Hypothalamus (tissue), 51 donors: ENCODE results near the gene FGF19.

Source experiments
- DNase-seq, 51 donors: peaks; one replicate each; lab custom pipeline; 2025; lab: John Stamatoyannopoulos, UW

FGF19 gene

DNA sequence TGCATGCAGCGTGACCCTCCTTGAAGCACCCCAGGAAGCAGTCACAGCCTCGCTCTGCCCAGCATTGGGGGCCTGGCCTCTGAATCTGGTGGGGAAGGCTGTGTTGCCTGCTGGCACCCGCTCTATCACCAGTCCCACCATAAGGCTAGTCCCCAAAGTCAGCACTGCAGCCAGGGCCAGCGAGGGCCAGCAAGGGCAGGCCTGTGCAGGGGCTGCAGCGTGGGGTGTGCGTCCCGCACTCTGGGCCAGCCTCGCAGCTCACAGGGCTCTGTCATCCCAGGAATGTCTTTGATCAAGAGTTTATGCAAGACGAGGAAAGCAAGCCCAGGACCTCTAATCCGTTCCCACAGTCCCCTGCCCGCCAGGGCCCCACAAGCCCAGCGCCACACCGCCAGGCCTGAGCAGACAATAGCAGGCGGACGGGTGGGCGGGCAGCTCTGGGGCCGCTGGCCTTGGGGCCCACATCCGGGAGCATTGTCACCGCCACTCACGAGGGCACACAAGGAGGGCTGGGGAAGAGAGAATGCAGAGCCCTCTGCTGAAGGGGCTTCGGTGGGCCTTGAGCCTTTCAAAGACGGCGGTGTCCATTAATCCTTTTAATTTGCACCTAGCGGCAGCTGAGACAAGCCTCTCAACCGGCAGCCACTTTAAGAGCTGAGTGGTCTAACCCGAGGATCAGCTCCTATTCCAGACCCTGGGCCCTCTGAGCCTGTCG lies 45.8 kb downstream of the FGF19 start:
- no peak for DNase-seq

DNA sequence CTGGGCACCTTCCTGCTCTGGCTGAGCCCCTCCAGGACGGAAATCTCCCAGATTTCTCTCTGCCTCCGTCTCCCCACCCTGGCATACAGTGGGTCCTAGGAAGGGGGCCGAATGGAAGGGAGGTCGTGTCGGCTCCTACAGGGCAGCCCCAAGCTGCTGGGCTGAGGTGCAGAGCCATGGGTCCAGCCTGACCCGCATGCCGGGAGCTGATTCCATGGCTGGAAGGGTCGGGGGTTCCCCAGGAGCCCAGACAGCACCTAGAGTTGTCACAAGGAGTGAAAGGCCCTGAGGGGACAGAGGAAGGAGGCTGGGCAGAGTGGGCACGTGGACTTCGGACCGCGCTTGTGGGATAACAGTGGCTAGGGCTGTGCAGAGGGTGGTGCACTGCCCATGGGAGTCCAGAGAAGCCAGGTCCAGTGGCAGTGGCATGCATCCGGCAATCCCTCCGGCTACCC lies 46.3 kb downstream of the FGF19 start:
- DNase-seq = no peak

DNA sequence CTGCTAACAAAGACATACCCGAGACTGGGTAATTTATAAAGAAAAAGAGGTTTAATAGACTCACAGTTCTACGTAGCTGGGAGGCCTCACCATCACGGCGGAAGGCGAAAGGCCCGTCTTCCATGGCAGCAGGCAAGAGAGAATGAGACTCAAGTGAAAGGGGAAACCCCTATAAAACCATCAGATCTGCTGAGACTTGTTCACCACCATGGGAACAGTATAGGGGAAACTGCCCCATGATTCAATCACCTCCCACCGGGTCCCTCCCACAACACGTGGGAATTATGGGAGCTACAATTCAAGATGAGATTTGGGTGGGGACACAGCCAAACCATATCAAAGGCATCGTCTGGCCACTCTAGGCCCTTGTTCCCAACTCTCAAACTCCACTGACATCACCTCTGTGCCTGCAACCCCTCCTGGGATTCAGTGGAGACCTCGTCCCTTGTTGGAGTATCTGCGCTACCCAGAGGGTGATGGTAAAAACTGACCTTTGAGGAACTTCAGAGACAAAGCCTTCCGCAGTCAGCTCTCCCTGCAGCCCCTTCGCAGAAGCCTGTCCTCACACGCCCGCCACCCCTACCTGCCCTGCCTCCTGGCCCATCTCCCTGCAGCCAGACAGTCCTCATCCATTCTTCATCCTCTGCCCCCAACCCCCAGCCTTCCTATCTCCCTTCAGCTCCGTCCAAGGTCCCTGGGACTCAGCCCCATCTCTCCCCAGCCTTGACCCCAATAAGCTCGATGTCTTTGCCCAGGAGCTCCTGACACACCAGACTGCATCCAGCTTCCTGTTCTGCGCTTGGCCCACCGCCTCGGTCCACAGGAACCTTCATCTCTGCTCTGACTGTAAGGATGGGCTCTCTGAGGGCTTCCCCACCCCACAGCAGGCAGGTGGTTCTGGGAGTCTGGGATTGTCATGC lies 47.0 kb downstream of the FGF19 start:
- DNase-seq = no peak

DNA sequence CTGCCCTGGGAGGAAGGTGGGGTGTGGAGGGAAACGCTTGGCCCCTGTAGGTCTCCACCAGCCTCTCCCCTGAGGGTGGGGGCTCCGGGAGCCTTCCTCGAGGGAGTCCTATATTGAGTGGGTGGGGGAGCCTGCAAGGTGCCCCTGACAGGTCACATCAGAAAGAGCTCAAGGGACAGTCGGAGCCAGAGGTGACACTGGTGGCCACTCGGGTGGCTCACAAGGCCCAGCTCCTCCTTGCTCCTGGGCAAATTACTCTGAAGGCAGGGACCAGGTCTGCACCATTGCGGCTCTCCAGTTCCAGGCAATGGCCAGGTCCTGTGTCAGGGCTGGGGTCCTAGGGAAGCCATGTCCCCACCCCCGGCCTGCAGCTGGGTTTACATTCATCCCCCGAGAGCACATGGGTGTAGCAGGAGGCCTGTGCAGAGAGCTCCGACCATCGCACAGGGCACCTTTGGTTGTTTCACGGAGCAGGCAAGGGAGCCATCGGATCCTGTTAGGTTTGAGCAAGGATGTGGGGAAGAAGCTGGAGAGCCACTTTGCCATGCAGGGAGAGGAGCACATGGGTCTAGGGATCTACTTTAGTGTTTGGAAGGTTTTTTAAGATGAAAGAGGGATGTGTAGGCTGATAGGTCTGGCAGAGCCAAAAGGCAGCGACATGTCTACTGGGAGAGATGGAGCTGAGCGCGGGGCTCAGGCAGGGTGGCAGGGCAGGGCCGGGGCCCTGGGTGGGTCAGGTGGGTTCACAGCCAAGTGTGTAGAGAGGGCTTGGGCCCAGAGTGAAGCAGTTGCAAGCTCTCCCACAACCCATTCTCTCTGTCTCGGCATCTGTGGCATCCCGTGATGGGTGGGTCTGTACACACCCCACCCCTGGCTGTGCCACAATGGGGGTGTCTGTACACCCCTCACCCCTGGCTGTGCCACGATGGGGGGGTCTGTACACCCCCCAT lies 48.1 kb downstream of the FGF19 start:
- no peak for DNase-seq

DNA sequence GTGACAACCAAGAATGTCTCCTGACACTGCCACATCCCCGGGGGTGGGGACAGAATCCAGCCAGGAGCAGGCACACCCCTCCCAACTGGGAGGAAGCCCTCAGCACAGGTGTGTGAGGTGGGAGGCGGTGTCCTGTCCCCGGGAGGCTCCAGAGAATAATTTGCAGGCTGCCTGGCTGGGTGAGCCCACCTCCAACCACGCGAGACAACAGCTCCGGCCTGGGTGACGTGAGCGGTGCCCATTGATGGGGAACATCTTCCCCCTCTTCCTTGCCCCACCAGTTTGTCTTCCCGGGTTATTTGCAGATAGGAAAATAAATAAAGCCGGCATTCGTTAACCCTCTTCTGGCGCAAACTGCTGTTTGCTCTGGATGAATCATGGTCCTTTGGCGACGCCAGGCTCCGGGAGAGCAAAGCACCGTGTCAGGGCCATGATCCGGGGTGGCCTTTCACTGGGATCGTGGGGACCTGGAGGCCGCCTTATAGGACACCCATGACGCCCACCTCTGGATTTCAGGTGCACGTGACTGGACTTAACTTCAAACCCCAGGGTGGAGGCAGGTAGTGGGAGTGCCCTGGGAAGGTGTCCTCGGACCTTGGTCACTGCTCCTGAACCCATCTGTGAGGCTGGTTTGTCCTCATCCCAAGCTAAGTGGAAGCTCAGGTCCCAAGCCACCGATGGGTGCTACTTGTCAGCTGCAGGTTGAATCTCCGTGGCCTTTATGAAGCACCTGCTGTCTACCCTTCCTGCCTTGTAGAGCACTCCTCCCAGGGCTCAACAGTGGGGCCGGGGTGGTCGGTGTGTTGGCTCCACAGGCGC lies 49.0 kb downstream of the FGF19 start:
- no peak for DNase-seq

DNA sequence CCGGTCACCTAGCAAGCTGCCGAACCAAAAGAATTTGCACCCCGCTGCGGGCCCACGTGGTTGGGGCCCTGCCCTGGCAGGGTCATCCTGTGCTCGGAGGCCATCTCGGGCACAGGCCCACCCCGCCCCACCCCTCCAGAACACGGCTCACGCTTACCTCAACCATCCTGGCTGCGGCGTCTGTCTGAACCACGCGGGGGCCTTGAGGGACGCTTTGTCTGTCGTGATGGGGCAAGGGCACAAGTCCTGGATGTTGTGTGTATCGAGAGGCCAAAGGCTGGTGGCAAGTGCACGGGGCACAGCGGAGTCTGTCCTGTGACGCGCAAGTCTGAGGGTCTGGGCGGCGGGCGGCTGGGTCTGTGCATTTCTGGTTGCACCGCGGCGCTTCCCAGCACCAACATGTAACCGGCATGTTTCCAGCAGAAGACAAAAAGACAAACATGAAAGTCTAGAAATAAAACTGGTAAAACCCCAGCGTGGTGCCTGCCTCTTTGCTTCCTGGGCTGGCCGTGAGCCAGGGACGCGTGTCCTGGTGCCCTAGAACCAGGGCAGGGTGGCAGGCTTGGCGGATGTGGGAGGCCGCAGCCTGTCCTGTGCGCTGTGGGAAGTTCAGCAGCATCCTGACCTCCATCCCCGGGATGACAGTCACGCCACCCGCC lies 49.7 kb downstream of the FGF19 start:
- no peak for DNase-seq

DNA sequence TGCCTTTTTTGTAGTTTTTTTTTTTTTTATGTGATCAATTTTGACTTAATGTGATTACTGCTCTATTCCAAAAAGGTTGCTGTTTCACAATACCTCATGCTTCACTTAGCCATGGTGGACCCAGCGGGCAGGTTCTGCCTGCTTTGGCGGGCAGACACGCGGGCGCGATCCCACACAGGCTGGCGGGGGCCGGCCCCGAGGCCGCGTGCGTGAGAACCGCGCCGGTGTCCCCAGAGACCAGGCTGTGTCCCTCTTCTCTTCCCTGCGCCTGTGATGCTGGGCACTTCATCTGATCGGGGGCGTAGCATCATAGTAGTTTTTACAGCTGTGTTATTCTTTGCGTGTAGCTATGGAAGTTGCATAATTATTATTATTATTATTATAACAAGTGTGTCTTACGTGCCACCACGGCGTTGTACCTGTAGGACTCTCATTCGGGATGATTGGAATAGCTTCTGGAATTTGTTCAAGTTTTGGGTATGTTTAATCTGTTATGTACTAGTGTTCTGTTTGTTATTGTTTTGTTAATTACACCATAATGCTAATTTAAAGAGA lies 50.3 kb downstream of the FGF19 start:
- DNase-seq = no peak

DNA sequence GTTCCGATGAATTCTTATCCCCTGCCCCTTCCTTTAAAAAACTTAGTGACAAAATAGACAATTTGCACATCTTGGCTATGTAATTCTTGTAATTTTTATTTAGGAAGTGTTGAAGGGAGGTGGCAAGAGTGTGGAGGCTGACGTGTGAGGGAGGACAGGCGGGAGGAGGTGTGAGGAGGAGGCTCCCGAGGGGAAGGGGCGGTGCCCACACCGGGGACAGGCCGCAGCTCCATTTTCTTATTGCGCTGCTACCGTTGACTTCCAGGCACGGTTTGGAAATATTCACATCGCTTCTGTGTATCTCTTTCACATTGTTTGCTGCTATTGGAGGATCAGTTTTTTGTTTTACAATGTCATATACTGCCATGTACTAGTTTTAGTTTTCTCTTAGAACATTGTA lies 50.8 kb downstream of the FGF19 start:
- no peak for DNase-seq

DNA sequence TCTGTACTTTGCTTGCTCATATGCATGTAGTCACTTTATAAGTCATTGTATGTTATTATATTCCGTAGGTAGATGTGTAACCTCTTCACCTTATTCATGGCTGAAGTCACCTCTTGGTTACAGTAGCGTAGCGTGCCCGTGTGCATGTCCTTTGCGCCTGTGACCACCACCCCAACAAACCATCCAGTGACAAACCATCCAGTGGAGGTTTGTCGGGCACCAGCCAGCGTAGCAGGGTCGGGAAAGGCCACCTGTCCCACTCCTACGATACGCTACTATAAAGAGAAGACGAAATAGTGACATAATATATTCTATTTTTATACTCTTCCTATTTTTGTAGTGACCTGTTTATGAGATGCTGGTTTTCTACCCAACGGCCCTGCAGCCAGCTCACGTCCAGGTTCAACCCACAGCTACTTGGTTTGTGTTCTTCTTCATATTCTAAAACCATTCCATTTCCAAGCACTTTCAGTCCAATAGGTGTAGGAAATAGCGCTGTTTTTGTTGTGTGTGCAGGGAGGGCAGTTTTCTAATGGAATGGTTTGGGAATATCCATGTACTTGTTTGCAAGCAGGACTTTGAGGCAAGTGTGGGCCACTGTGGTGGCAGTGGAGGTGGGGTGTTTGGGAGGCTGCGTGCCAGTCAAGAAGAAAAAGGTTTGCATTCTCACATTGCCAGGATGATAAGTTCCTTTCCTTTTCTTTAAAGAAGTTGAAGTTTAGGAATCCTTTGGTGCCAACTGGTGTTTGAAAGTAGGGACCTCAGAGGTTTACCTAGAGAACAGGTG lies 51.8 kb downstream of the FGF19 start:
- DNase-seq = no peak

DNA sequence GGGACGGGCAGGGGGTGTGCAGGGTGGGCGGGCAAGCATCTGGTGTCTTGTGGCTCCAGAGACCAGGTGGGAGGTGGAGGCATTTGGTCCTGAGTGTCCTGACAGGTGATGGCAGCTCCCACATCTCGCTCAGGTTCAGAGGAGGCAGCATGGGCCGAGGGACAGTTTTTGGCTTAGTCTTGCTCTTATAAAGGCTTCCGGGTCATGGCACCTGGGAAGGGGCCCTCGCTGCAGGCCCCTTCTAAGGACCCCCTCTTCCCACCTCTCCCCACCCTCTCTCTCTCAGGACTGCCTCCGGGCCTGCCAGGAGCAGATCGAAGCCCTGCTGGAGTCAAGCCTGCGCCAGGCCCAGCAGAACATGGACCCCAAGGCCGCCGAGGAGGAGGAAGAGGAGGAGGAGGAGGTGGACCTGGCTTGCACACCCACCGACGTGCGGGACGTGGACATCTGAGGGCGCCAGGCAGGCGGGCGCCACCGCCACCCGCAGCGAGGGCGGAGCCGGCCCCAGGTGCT lies 52.9 kb downstream of the FGF19 start:
- DNase-seq = no peak

DNA sequence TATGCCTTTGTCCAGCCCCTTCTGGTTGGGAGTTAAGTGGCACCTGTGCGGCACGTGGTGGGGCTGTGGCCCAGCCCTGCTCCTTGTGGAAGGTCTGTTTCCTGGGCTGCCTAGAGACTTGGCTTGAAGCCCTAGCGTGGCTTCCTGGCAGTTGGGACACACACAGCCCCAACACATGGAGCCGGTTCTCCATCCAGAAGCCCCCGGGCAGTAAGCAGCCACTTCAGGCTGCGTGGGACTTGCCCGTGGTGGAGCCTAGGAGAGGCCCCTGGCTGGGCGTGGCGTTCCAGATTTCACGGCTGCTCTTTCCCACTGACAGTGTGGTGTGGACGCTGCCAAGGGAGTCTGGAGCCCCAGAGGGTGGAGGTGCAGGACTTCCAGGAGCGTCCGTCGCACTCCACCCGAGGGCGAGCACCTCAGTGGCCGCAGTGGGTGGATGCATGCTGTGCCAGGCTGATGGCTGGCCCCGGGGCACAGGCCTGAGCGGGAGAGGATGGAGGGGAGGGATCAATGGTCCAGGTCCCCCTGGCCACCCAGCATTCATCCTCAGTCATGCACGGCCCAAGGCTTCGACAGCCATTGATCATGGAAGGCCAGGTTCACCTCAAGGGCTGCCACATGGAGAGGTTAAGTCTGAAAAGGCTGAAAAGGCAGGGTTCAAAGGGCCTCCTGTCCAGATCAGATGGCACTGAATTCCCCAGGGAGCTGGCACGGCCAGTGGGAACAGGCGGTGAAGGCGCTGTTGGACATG lies 53.6 kb downstream of the FGF19 start:
- DNase-seq = no peak

DNA sequence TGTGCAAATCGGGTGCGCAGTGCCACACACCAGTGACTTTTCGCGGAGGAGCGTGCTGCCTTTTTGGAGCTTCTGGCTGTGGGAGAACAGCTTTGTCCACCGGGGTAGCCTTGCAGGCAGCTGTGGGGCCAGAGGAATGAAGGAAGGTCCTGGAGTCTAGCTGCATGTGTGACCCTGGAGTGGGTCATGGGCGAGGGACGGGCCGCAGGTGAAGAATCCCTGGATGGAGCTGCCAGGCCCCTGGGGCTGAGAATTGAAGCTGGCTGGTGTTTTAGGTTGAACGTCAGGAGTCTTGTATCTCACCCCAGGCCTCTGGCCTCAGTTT lies 54.3 kb downstream of the FGF19 start:
- no peak for DNase-seq

DNA sequence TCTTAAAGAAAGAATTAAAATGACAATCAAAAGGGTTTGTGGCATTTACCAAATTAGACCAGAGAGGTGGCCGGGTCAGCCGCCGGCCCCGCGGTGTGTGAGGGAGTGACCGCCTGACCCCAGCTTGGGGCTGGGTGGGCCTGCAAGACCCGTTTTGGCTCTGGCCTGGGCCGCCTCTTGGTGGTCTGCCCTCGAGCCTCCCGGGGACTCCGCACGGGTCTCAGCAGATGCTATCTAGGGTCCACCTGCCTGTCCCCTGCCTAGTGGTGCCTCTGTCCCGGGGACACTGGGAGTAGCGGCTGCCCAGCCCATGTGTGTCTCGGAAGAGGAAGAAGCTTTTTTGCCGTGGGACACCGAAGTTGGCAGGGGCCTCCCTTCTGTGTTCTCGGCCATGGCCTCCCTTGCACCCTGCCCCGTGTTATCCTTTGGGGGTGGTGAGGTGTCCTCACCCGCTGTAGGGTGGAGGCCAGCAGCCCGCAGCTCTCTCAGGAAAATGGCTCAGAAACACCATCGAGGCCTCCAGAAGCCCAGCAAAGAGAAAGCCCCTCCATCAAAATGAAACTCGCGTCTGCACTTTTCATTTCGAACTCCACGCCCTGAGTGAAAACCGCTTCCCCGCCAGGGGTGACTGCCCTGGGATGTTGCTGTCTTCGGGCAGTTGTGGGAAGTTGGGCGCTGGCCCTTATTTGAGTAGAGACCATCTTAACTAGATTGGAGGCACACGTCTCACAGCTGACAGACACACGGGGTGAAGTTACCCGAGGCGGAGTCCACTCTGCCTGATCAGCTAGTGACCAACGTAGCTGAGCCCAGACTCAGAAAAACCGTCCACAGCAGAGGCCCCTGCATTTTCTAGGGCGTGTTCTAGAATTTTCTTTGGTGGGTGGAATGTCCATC lies 54.9 kb downstream of the FGF19 start:
- DNase-seq = no peak
